D721Med (cell line): ENCODE measurements around the gene FGF14.
A peak's percentile ranks its signal among the peaks of the same experiment; 100 is the strongest.

Source experiments
- DNase-seq: peaks from one replicate; pipeline ENCODE4 v3.0.0; 2011; ENCODE audit warnings: low spot score; ENCODE audit not compliant: insufficient read length
- FAIRE-seq: peaks from 2 replicates; lab custom pipeline; 2011; peaks lifted over from hg19 to GRCh38; lab: Jason Lieb, UNC
- CTCF ChIP-seq: IDR thresholded peaks from 2 replicates; pipeline ENCODE4 v1.5.1; 2012; ENCODE audit warnings: mild to moderate bottlenecking, control low read depth; ENCODE audit not compliant: insufficient read depth; ENCODE audit errors: missing control alignments

The FGF14 gene

GRCh38 chr13:102244607-102245227 is 157.1 kb downstream of the FGF14 start:
- TF ChIP-seq CTCF, result no peak
- DNase-seq (no peak), FAIRE-seq (no peak)

GRCh38 chr13:102240110-102240509 is 161.7 kb downstream of the FGF14 start:
- FAIRE-seq, result no peak
- TF ChIP-seq CTCF, result no peak

GRCh38 chr13:102237230-102237629 is 164.6 kb downstream of the FGF14 start:
- DNase-seq, result no peak
- TF ChIP-seq CTCF, result no peak
- FAIRE-seq, result peak; percentile 44

More at GRCh38 chr13:102240110-102240509, 161.7 kb downstream of the FGF14 start:
- DNase-seq, result no peak

- DNase-seq (no peak), FAIRE-seq (no peak)
- no peak for TF ChIP-seq CTCF
These were observed 165.0 kb downstream of the FGF14 start for GRCh38 chr13:102236830-102237229.

GRCh38 chr13:102236341-102236740 is 165.5 kb downstream of the FGF14 start:
- TF ChIP-seq CTCF, result no peak
- FAIRE-seq (no peak), DNase-seq (no peak)

GRCh38 chr13:102235689-102236088 is 166.2 kb downstream of the FGF14 start:
- DNase-seq (no peak), FAIRE-seq (no peak)
- TF ChIP-seq CTCF, result no peak

- FAIRE-seq, result peak; percentile 51
- no peak for TF ChIP-seq CTCF
These were observed 167.2 kb downstream of the FGF14 start for GRCh38 chr13:102234618-102235017.

More at GRCh38 chr13:102234618-102235017, 167.2 kb downstream of the FGF14 start:
- no peak for DNase-seq
